8988T (cell line): Measurements from ENCODE around the gene ADAMTSL1.
"Not testable (repeated sequence)": the region's sequence is repeated elsewhere in the genome, so short reads cannot be mapped to it uniquely, and the experiment has no call there.

ENCODE experiments used
- DNase-seq: peaks from one replicate; pipeline ENCODE4 v3.0.0; 2011

ADAMTSL1 gene

GRCh38 chr9:18920141-18921084 is 446.5 kb downstream of the ADAMTSL1 start:
- DNase-seq = no peak

GRCh38 chr9:18921366-18922075 is 447.6 kb downstream of the ADAMTSL1 start:
- no peak for DNase-seq

DNA sequence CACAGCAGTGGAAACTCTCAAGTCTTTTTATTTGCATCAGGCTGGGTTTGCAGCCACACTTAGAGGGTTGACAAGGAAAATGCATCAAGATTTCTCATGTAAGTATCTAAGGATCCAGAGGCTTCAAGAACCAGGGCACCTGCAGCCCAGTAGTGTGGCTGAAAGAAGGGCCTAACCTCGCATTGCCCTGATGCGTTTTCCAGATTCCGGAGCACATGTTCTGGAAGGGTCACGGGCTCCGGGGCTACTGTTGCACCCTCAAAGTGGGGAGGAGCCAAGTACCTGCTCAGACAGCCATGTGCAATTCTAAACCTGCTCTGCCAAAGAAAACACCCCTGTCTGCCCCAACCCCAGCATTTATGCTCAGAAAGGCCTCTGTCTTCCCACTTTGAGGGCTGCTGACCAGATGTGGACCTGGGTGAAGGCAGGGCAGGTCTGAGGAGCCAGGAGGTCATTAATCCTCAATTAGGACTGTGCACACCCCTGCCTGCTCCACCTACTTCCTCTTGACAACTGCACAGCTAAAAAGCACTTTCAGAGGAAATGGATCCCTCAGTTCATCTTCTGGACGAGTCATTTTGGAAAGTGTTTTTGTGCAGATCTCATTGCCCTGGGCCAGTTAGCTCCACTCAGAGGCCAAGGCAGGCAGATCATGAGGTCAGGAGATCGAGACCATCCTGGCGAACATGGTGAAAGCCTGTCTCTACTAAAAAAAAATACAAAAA is 448.4 kb downstream of the ADAMTSL1 start:
- no peak for DNase-seq

DNA sequence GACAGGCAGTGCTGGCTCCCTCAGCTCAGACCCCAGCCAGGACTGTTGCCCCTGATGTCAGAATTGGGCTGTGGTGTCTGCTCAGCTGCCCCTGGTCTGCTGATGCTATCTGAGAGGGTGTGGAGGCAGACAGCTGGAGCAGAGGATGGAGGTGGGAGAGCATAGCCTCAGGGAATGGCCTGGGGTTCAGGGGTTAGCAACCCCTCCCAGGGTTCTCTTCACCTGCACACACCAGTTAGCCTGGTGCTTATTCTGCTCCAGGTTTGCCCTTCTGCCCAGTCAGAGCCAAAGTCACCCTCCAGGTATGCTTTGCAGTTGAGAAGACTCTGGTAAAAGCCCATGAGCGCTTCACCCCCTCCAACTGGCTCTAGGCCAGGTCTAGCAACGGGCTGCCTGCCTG is 449.2 kb downstream of the ADAMTSL1 start:
- DNase-seq = no peak

DNA sequence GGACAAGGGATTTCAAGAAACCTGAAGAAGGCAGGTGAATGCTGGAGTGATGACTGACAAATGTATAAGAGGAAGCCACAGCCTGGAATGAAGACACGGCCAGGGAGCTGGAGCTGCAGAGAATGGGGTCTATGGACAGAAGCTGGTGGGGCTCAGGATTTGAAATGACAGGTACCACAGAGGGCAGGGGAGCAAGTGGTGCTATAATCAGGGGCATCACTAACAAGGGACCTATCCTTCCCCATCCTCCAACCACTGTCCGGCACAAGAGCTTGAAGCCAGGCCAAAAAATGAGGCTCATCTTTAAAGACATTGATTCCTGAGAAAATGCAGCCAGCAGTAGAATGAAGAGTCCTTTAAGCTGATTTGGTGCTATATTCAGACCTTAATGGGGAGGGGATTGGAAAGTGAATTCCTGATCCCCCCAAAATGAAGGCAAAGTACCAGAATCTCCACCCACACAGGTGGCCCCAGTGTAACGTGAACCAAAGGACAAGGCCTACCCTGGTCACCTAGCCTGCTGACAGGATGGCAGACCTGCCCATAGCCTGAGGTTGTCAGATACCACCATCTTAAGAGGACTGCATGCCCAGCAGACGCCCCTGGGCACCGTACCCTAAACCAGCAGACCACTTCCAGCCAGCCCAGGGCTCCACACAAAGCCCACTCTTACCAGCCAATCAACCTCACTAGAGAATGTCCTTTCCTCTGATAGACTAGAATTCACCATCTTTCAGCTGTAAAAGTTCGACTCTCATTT is 449.9 kb downstream of the ADAMTSL1 start:
- DNase-seq = no peak

DNA sequence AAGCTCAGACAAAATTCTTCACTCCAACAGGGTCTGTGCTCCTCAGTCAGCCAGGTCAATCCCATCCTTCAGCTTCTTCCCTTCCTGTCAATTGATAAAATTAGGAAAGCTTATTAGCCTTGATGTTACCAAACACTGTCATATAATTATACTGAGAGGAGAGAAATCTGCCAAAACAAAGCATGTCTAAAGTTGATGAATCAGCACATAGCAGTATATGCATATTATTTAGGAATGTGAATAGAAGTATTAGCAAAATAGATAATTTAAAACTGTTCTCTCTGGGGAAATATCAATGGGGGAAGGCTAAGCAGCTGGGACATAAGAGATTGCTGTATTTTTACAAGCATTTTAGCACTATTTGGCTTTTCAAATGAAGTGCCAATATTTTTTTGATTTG is 451.9 kb downstream of the ADAMTSL1 start:
- no peak for DNase-seq

GRCh38 chr9:18926513-18926912 is 452.6 kb downstream of the ADAMTSL1 start:
- no peak for DNase-seq

GRCh38 chr9:18928711-18929110 is 454.8 kb downstream of the ADAMTSL1 start:
- DNase-seq = no peak

- not testable (repeated sequence) for DNase-seq
Measured at GRCh38 chr9:18930611-18931010, 456.7 kb downstream of the ADAMTSL1 start.

GRCh38 chr9:18935541-18935940 is 461.6 kb downstream of the ADAMTSL1 start:
- no peak for DNase-seq

- no peak for DNase-seq
Measured at GRCh38 chr9:18936094-18936871, 462.3 kb downstream of the ADAMTSL1 start.

GRCh38 chr9:18939943-18940342 is 466.0 kb downstream of the ADAMTSL1 start:
- no peak for DNase-seq

- DNase-seq = no peak
Measured at GRCh38 chr9:18941060-18941740, 467.2 kb downstream of the ADAMTSL1 start.

DNA sequence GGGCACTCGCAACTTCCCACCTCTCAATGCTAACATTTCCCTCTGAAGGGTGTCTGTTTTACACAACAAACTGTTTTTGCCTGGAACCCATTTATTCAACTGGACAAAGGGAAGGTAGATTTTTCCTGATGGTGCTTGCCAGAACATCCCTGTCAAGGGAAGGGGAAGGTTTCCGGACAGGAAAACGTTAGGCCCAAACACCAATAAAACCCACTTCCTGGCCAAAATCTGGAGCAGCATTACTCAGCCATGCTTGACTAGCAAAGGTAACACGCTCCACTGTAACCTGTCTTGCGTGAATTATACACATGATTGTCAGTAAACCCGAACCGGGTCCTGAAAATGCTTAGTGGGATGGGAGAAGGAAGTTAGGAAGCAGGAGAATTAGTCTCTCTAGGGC is 468.8 kb downstream of the ADAMTSL1 start:
- no peak for DNase-seq

GRCh38 chr9:18947892-18948339 is 474.0 kb downstream of the ADAMTSL1 start:
- no peak for DNase-seq

- DNase-seq = no peak
Measured at GRCh38 chr9:18951936-18952335, 478.0 kb downstream of the ADAMTSL1 start.

- DNase-seq = no peak
Measured at GRCh38 chr9:18955626-18956025, 481.7 kb downstream of the ADAMTSL1 start.
